GM10847 (cell line): Measurements from ENCODE around the gene MPRIP.

Experiments
- POLR2A ChIP-seq: IDR thresholded peaks from 2 replicates; pipeline ENCODE4 v1.6.1; 2011; ENCODE audit not compliant: insufficient read length; ENCODE audit errors: extremely low read depth

MPRIP gene

GRCh38 chr17:17164156-17164555, 121.9 kb downstream of the MPRIP start:
- no peak for TF ChIP-seq POLR2A

- TF ChIP-seq POLR2A: no peak
These were observed 122.4 kb downstream of the MPRIP start for GRCh38 chr17:17164676-17165075.

GRCh38 chr17:17165666-17166308, 123.5 kb downstream of the MPRIP start:
- no peak for TF ChIP-seq POLR2A

GRCh38 chr17:17166446-17166845, 124.2 kb downstream of the MPRIP start:
- no peak for TF ChIP-seq POLR2A

- no peak for TF ChIP-seq POLR2A
These were observed 125.1 kb downstream of the MPRIP start for GRCh38 chr17:17167356-17167755.

- no peak for TF ChIP-seq POLR2A
These were observed 125.7 kb downstream of the MPRIP start for GRCh38 chr17:17167986-17168385.

- no peak for TF ChIP-seq POLR2A
These were observed 126.1 kb downstream of the MPRIP start for GRCh38 chr17:17168401-17168800.

- TF ChIP-seq POLR2A: no peak
These were observed 127.1 kb downstream of the MPRIP start for GRCh38 chr17:17169396-17169795.

- TF ChIP-seq POLR2A: no peak
These were observed 128.2 kb downstream of the MPRIP start for GRCh38 chr17:17170346-17170985.

GRCh38 chr17:17171186-17171585, 128.9 kb downstream of the MPRIP start:
- TF ChIP-seq POLR2A: no peak

- TF ChIP-seq POLR2A: no peak
These were observed 130.0 kb downstream of the MPRIP start for GRCh38 chr17:17172001-17172939.

GRCh38 chr17:17172990-17173389, 130.7 kb downstream of the MPRIP start:
- no peak for TF ChIP-seq POLR2A

- TF ChIP-seq POLR2A: no peak
These were observed 131.7 kb downstream of the MPRIP start for GRCh38 chr17:17173921-17174320.

GRCh38 chr17:17175340-17175739, 133.1 kb downstream of the MPRIP start:
- no peak for TF ChIP-seq POLR2A

- no peak for TF ChIP-seq POLR2A
These were observed 133.7 kb downstream of the MPRIP start for GRCh38 chr17:17175917-17176316.

- TF ChIP-seq POLR2A: no peak
These were observed 134.1 kb downstream of the MPRIP start for GRCh38 chr17:17176341-17176740.
